Uterus (tissue), 4 donors: ENCODE results near the gene IQUB. TPM values are rescaled to one million over a fixed set of nuclear protein-coding genes. Genes with fewer than 3 reads are reported as not detected.

Experiments used
- DNase-seq, 2 donors: peaks; one replicate each; pipeline ENCODE4 v3.0.0-alpha.2; 2019 to 2020
- H3K27ac ChIP-seq, 2 donors: fragments of 200-600 bp; sonication (generic); 1 replicate in 1 of 2; 2 replicates in 1 of 2; pipeline ENCODE4 v1.5.1; 2016 to 2018
- H3K27me3 ChIP-seq, 2 donors: fragments of 200-600 bp; sonication (generic); one replicate each; pipeline ENCODE4 v1.5.1; 2018 to 2019; ENCODE audit warnings: control low read depth in 1 of 2
- H3K36me3 ChIP-seq, 2 donors: fragments of 200-600 bp; sonication (generic); one replicate each; pipeline ENCODE4 v1.5.1; 2019; ENCODE audit warnings: control low read depth in 1 of 2
- H3K4me1 ChIP-seq, 2 donors: fragments of 200-600 bp; sonication (generic); one replicate each; pipeline ENCODE4 v1.5.1; 2018 to 2019; ENCODE audit warnings: control low read depth in 1 of 2
- H3K4me3 ChIP-seq, 2 donors: fragments of 200-600 bp; sonication (generic); 1 replicate in 1 of 2; 2 replicates in 1 of 2; pipeline ENCODE4 v1.5.1; 2018 to 2019; ENCODE audit warnings: mild to moderate bottlenecking in 1 of 2
- H3K9me3 ChIP-seq, 2 donors: fragments of 200-600 bp; sonication (generic); one replicate each; pipeline ENCODE4 v1.5.1; 2019; ENCODE audit warnings: control low read depth in 1 of 2
- POLR2A ChIP-seq, 2 donors: fragments of 450-650 bp; IDR thresholded peaks; one replicate each; pipeline ENCODE4 v1.6.1; 2016; ENCODE audit warnings: antibody characterized with exemption in 2 of 2, mild to moderate bottlenecking in 1 of 2, moderate library complexity in 1 of 2
- intact Hi-C: fragments of 100-400 bp; cut with DNase I; formaldehyde crosslinking; loops from one replicate; pipeline ENCODE4 v1.15.1; 2023; ENCODE audit warnings: low total_unique reads
- total RNA-seq, 4 donors: library from RNA; depleted of rRNA in 3 of 4; stranded (reverse); fragments of >200 nt in 3 of 4; gene quantifications; one replicate each; pipeline versions ENCODE4 v1.1.0 to v1.2.4, GENCODE V29; 2014 to 2023
- TF ChIP-seq, protein P1 (sequence below), 4 experiments: fragments of 200-600 bp in 2 of 4; fragments of 450-650 bp in 2 of 4; sonication (generic) in 2 of 4; IDR thresholded peaks; one replicate each; pipeline ENCODE4 v1.5.1; 2016 to 2019; ENCODE audit warnings: antibody characterized with exemption in 4 of 4, mild to moderate bottlenecking in 2 of 4, moderate library complexity in 1 of 4
- donor health status: DM: yes; HTN: yes; CAD: no.

The IQUB gene
- total RNA-seq, 4 donors from 2014 or later, result 2.4 to 9.9 (median 6.1) TPM; not detected in 1

- Histone ChIP-seq H3K9me3 (no peaks in the 10 kb centered on the region), H3K36me3 (no peaks in the 10 kb centered on the region), H3K4me3 (no peak overlapping the region), H3K27me3 (no peaks in the 10 kb centered on the region), H3K27ac (no peak overlapping the region), H3K4me1 (no peaks in the 10 kb centered on the region)
- intact Hi-C loops, result no loop called here
- TF ChIP-seq POLR2A (IDR thresholded peaks at IDR 0.05), result no peak
- TF ChIP-seq, protein P1, sequence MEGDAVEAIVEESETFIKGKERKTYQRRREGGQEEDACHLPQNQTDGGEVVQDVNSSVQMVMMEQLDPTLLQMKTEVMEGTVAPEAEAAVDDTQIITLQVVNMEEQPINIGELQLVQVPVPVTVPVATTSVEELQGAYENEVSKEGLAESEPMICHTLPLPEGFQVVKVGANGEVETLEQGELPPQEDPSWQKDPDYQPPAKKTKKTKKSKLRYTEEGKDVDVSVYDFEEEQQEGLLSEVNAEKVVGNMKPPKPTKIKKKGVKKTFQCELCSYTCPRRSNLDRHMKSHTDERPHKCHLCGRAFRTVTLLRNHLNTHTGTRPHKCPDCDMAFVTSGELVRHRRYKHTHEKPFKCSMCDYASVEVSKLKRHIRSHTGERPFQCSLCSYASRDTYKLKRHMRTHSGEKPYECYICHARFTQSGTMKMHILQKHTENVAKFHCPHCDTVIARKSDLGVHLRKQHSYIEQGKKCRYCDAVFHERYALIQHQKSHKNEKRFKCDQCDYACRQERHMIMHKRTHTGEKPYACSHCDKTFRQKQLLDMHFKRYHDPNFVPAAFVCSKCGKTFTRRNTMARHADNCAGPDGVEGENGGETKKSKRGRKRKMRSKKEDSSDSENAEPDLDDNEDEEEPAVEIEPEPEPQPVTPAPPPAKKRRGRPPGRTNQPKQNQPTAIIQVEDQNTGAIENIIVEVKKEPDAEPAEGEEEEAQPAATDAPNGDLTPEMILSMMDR (IDR thresholded peaks at IDR 0.05), result no peak
- DNase-seq, result no peak
These were observed 66.1 kb downstream of the IQUB start for GRCh38 chr7:123468303-123468702.

- Histone ChIP-seq H3K27me3 (no peaks in the 10 kb centered on the region), H3K27ac (no peak overlapping the region), H3K36me3 (no peaks in the 10 kb centered on the region), H3K9me3 (no peaks in the 10 kb centered on the region), H3K4me1 (no peaks in the 10 kb centered on the region), H3K4me3 (no peak overlapping the region)
- no peak for DNase-seq
- intact Hi-C loops, result no loop called here
- TF ChIP-seq, protein P1 (IDR thresholded peaks at IDR 0.05), result no peak
- TF ChIP-seq POLR2A (IDR thresholded peaks at IDR 0.05), result no peak
These were observed 70.5 kb downstream of the IQUB start for GRCh38 chr7:123463890-123464289.

GRCh38 chr7:123460616-123461015, 73.8 kb downstream of the IQUB start:
- intact Hi-C loops, result no loop called here
- TF ChIP-seq, protein P1 (IDR thresholded peaks at IDR 0.05), result no peak
- TF ChIP-seq POLR2A (IDR thresholded peaks at IDR 0.05), result no peak
- Histone ChIP-seq H3K36me3 (no peaks in the 10 kb centered on the region), H3K4me1 (no peaks in the 10 kb centered on the region), H3K9me3 (no peaks in the 10 kb centered on the region), H3K4me3 (no peak overlapping the region), H3K27me3 (no peaks in the 10 kb centered on the region), H3K27ac (no peak overlapping the region)
- no peak for DNase-seq

DNA sequence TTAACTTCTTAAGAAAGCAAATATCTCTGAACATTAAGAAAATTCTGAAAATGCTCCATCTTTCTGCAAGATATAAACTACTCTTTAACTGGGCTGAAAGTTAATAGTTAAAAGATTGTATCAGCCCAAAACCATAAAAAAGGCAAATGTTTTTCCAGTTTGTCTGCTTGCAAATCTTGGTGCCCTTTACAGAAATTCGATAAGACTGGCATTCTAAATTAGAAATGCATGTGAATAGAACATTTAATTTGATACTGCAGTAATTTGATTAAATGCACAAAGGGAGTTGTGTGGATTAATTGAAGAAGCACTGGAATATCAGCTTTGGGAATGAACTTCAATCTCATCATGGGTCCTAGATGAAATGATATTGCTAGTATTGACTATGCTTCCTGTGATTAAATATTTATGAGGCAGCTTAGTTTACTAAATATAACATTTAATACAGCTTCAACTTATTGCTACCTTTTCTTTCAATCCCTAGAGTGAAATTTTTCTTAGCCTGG, 78.4 kb downstream of the IQUB start:
- H3K27ac ChIP-seq, result no peak overlapping the region
- H3K27me3 ChIP-seq, result no peaks in the 10 kb centered on the region
- H3K4me3 ChIP-seq, result no peak overlapping the region
- DNase-seq, result no peak
- H3K4me1 ChIP-seq, result no peaks in the 10 kb centered on the region
- intact Hi-C loops, result no loop called here
- TF ChIP-seq, protein P1 (IDR thresholded peaks at IDR 0.05), result no peak
- TF ChIP-seq POLR2A (IDR thresholded peaks at IDR 0.05), result no peak
- H3K9me3 ChIP-seq, result no peaks in the 10 kb centered on the region
- no peaks in the 10 kb centered on the region for H3K36me3 ChIP-seq

DNA sequence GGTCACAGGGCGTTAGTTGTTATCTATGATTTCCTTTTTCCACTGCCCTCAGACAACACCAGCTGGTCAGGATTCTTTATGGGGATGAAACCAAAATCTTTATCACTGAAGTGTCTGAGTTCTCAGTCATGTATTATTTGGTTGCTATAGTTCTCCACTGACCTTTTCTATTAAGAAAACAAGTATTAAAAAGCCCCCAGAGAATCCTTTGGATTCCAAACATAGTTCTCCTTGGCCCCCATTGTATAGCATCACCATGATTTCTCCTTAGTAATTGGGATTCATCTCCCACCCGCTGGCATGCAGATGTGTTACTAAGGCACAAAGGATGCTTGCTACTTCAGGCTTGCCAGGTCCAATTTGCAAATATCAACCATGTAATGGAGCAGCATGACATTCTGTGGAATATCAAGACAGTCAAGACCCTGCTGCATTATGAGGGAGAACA, 94.3 kb downstream of the IQUB start:
- Histone ChIP-seq H3K36me3 (no peaks in the 10 kb centered on the region), H3K4me3 (no peak overlapping the region), H3K27ac (no peak overlapping the region), H3K27me3 (no peaks in the 10 kb centered on the region), H3K9me3 (no peaks in the 10 kb centered on the region), H3K4me1 (no peaks in the 10 kb centered on the region)
- intact Hi-C loops, result no loop called here
- TF ChIP-seq, protein P1 (IDR thresholded peaks at IDR 0.05), result no peak
- DNase-seq, result no peak
